ENCODE data around the gene ATG2A.
"Not testable (repeated sequence)": the region's sequence is repeated elsewhere in the genome, so short reads cannot be mapped to it uniquely, and the experiment has no call there.

Gene ATG2A

GRCh38 chr11:64851831-64852351, 65.1 kb downstream of the ATG2A start:
- no peak for DNase-seq

DNA sequence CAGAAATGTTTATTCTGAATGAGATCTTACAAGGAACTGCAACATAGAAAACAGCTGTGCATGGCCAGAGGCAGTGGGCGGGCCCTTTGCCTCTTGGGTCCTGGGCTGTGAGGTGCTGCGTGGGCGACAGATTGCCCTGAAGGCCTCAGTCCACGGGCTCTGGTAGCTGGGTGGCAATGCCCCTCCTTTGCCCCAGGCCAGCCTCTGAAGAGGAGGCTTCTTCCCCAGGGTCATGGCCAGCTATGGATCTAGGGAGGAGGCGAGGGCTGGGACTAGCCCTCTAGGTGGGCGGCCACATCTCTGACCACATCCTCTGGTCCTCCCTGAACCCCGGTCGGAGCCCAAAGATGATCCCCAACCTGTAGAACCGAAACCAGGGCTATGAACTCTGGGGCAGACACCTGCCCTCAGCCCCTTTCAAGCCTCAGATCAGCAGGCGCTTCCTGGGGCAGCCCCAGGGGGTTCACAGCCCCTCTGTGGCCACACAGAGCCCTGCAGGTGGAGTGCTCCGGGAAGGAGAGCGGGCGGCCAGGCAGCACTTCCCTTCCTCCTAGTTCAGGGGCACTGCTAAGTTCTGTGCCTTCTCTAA, 65.9 kb downstream of the ATG2A start:
- no peak for DNase-seq

GRCh38 chr11:64849598-64850356, 67.2 kb downstream of the ATG2A start:
- peak; percentile 42 for DNase-seq

GRCh38 chr11:64848826-64849597, 68.0 kb downstream of the ATG2A start:
- DNase-seq = no peak

DNA sequence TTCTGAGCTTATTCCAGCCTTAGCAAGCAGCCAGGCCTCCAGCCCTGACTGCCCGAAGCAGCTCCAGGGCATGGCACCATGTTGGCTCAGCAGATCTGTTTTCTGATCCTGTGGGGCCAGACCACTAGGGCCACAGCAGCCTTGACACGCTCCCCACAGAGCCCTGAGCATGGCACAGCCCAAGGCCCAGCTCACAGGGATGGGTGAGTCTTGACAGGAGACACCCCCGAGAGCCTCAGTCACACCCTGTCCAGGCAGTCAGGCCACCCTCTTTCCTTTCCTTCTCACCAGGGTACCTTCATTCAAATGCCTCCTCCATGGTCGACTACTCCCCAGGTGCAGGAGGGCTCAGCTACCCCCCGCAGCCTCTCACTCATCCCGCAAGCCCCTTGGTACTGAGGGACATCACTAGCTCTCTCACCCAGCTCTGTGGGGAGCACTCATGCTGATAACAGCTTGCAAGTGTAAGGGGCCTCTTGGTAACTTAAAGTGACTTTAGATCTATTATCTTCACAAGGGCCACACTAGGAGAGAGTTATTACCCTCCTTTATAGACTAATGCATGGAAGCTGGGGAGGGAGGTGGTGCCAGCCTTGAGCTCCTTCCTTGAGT, 68.7 kb downstream of the ATG2A start:
- no peak for DNase-seq

GRCh38 chr11:64846998-64847666, 69.9 kb downstream of the ATG2A start:
- peak; percentile 89 for DNase-seq

- not testable (repeated sequence) for DNase-seq
These were observed 71.3 kb downstream of the ATG2A start for GRCh38 chr11:64845776-64846129.

DNA sequence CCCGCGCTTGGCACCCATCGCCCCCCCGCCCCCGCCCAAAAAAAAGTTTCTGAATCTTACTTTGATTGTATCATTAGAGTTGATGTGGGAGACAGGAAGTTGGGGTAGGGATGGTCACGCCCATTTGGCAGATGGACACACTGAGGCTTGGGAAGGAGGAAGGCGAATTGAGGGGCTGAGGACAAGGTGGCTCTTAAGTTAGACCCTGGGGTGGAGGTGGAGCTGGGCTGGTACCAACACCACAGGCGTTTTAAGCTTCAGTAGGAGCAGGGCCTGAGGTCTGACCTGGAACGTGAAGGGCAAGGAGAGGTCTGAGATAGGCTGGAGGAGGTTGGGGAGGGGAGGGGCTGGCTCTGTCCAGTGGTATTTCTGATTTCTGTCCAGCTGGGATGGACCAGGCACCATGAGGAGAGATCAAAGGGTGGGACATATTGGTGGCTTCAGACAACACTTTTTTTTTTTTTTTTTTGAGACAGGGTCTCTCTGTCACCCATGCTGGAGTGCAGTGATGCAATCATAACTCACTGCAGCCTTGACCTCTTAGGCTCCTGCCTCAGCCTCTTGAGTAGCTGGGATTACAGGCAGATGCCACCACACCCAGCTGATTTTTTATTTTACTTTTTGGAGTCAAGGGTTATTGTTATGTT, 71.8 kb downstream of the ATG2A start:
- no peak for DNase-seq

Data from fibroblast of upper back skin (primary cell).